GM18870 (cell line): ENCODE measurements around the gene CST5.
"Not testable (repeated sequence)": the region's sequence is repeated elsewhere in the genome, so short reads cannot be mapped to it uniquely, and the experiment has no call there.

Experiments used
- ATAC-seq: cut with Tn5 transposase; IDR thresholded peaks from one replicate; pipeline ENCODE4 v1.9.1; 2021; ENCODE audit warnings: moderate library complexity; ENCODE audit not compliant: unreplicated experiment

Gene CST5

GRCh38 chr20:23879328-23879798, at the start of gene CST5:
CST5 (minus strand) TSS chr20:23879748; CDS start chr20:23879676, 72 bp downstream.
- no peak for ATAC-seq

GRCh38 chr20:23928788-23929187, 49.2 kb upstream of the CST5 start:
- no peak for ATAC-seq

- no peak for ATAC-seq
These were observed 48.8 kb upstream of the CST5 start for GRCh38 chr20:23928353-23928752.

GRCh38 chr20:23926944-23927872, 47.7 kb upstream of the CST5 start:
- no peak for ATAC-seq

GRCh38 chr20:23926526-23926880, 47.0 kb upstream of the CST5 start:
- ATAC-seq = no peak

- ATAC-seq = no peak
These were observed 46.4 kb upstream of the CST5 start for GRCh38 chr20:23925789-23926525.

GRCh38 chr20:23924751-23925150, 45.2 kb upstream of the CST5 start:
- no peak for ATAC-seq

GRCh38 chr20:23923891-23924435, 44.4 kb upstream of the CST5 start:
- ATAC-seq = no peak

GRCh38 chr20:23923311-23923710, 43.8 kb upstream of the CST5 start:
- ATAC-seq = no peak

- no peak for ATAC-seq
These were observed 41.1 kb upstream of the CST5 start for GRCh38 chr20:23920408-23921325.

GRCh38 chr20:23918896-23919295, 39.3 kb upstream of the CST5 start:
- no peak for ATAC-seq

- no peak for ATAC-seq
These were observed 38.7 kb upstream of the CST5 start for GRCh38 chr20:23918101-23918862.

- no peak for ATAC-seq
These were observed 37.6 kb upstream of the CST5 start for GRCh38 chr20:23917024-23917725.

GRCh38 chr20:23915844-23916243, 36.3 kb upstream of the CST5 start:
- ATAC-seq = no peak

GRCh38 chr20:23914469-23914868, 34.9 kb upstream of the CST5 start:
- ATAC-seq = not testable (repeated sequence)

GRCh38 chr20:23910210-23910609, 30.7 kb upstream of the CST5 start:
- ATAC-seq = no peak

- ATAC-seq = no peak
These were observed 29.8 kb upstream of the CST5 start for GRCh38 chr20:23909390-23909789.

GRCh38 chr20:23907579-23907978, 28.0 kb upstream of the CST5 start:
- no peak for ATAC-seq

GRCh38 chr20:23902396-23902795, 22.8 kb upstream of the CST5 start:
- ATAC-seq = not testable (repeated sequence)
